ENCODE data around the gene CHP2. TPM values are rescaled to one million over a fixed set of nuclear protein-coding genes. Genes with fewer than 3 reads are reported as not detected.

The CHP2 gene
- total RNA-seq, 1 donor from 2014 or later = 0.17 TPM

GRCh38 chr16:23768581-23768980 lies 13.8 kb downstream of the CHP2 start:
- Mint-ChIP-seq H3K4me3 (no peak overlapping the region), H3K27me3 (peaks cover under 1% of the 10 kb centered on the region), H3K9me3 (no peaks in the 10 kb centered on the region), H3K36me3 (no peaks in the 10 kb centered on the region), H3K4me1 (ENCODE audit: unreplicated experiment) (no peaks in the 10 kb centered on the region), H3K27ac (no peak overlapping the region)
- DNase-seq (ENCODE audit: extremely low spot score, unreplicated experiment) = no peak
- no peak for TF ChIP-seq CTCF (conservative IDR thresholded peaks at IDR 0.05)

- Mint-ChIP-seq H3K27ac (peak overlapping the region; percentile 55), H3K36me3 (no peaks in the 10 kb centered on the region), H3K4me3 (no peak overlapping the region), H3K4me1 (ENCODE audit: unreplicated experiment) (no peaks in the 10 kb centered on the region), H3K9me3 (no peaks in the 10 kb centered on the region), H3K27me3 (peaks cover 2% of the 10 kb centered on the region)
- DNase-seq (ENCODE audit: extremely low spot score, unreplicated experiment) = peak; percentile 8
- no peak for TF ChIP-seq CTCF (conservative IDR thresholded peaks at IDR 0.05)
Measured at GRCh38 chr16:23771027-23771426, 16.2 kb downstream of the CHP2 start.

GRCh38 chr16:23771642-23772041 lies 16.8 kb downstream of the CHP2 start:
- TF ChIP-seq CTCF (conservative IDR thresholded peaks at IDR 0.05) = no peak
- Mint-ChIP-seq H3K9me3 (no peaks in the 10 kb centered on the region), H3K27ac (no peak overlapping the region), H3K4me1 (ENCODE audit: unreplicated experiment) (no peaks in the 10 kb centered on the region), H3K36me3 (no peaks in the 10 kb centered on the region), H3K27me3 (peaks cover 2% of the 10 kb centered on the region), H3K4me3 (no peak overlapping the region)
- DNase-seq (ENCODE audit: extremely low spot score, unreplicated experiment) = no peak

GRCh38 chr16:23773339-23773738 lies 18.5 kb downstream of the CHP2 start:
- no peak overlapping the region for H3K4me3 Mint-ChIP-seq
- no peak for DNase-seq (ENCODE audit: extremely low spot score, unreplicated experiment)
- TF ChIP-seq CTCF (conservative IDR thresholded peaks at IDR 0.05) = no peak
- no peak overlapping the region for H3K27ac Mint-ChIP-seq
- no peaks in the 10 kb centered on the region for H3K4me1 Mint-ChIP-seq (ENCODE audit: unreplicated experiment)
- H3K36me3 Mint-ChIP-seq = no peaks in the 10 kb centered on the region
- peaks cover 2% of the 10 kb centered on the region for H3K27me3 Mint-ChIP-seq
- H3K9me3 Mint-ChIP-seq = no peaks in the 10 kb centered on the region

- no peak for DNase-seq (ENCODE audit: extremely low spot score, unreplicated experiment)
- TF ChIP-seq CTCF (conservative IDR thresholded peaks at IDR 0.05) = no peak
- no peaks in the 10 kb centered on the region for H3K4me1 Mint-ChIP-seq (ENCODE audit: unreplicated experiment)
- no peaks in the 10 kb centered on the region for H3K36me3 Mint-ChIP-seq
- no peak overlapping the region for H3K4me3 Mint-ChIP-seq
- H3K27me3 Mint-ChIP-seq = peaks cover 25% of the 10 kb centered on the region
- H3K27ac Mint-ChIP-seq = no peak overlapping the region
- no peaks in the 10 kb centered on the region for H3K9me3 Mint-ChIP-seq
Measured at GRCh38 chr16:23781176-23781575, 26.4 kb downstream of the CHP2 start.

Measured in type B pancreatic cell (in vitro differentiated cells).